ENCODE data around the gene KIF3A. TPM values are rescaled to one million over a fixed set of nuclear protein-coding genes. Genes with fewer than 3 reads are reported as not detected.

KIF3A gene
- total RNA-seq, 1 experiment from 2014 or later: 13.2 TPM

GRCh38 chr5:132779961-132780360 lies 42.6 kb upstream of the KIF3A start:
- no peaks in the 10 kb centered on the region for H3K9me3 ChIP-seq (ENCODE audit: control insufficient read depth, low read depth, low read length)
- no peak overlapping the region for H3K23ac ChIP-seq (ENCODE audit: insufficient read length, low read depth, low read length)
- H2BK15ac ChIP-seq (ENCODE audit: low read depth, low read length): no peak overlapping the region
- Mint-ChIP-seq H3K36me3 (ENCODE audit: insufficient read depth in 1 of 3, low read depth in 3 of 3) (no peaks in the 10 kb centered on the region), H3K9me3 (no peaks in the 10 kb centered on the region; a peak in 1 of 5 replicates), H3K4me3 (no peak overlapping the region), H3K27me3 (ENCODE audit: low read depth) (peaks cover 55% of the 10 kb centered on the region), H3K27ac (no peak overlapping the region), H3K4me1 (peaks cover 15 to 17% of the 10 kb centered on the region in 2 experiments)
- H2AFZ ChIP-seq (ENCODE audit: low read length): no peak overlapping the region
- H4K5ac ChIP-seq (ENCODE audit: insufficient read length, low read depth, low read length): no peak overlapping the region
- H3K4me1 ChIP-seq (ENCODE audit: insufficient read depth, low read length): peaks cover 6% of the 10 kb centered on the region; the same call in 1 of the 2 replicates
- H3K79me1 ChIP-seq (ENCODE audit: insufficient read depth, low read depth, low read length, poor library complexity, severe bottlenecking): peaks cover under 1% of the 10 kb centered on the region
- H2AK5ac ChIP-seq (ENCODE audit: insufficient read length, low read length): no peak overlapping the region
- no peak overlapping the region for H3K56ac ChIP-seq (ENCODE audit: insufficient read length, low read depth, low read length)
- H3K4me2 ChIP-seq (ENCODE audit: insufficient read depth, insufficient read length, low read length): no peak overlapping the region
- DNase-seq: peak; percentile 5
- H3K14ac ChIP-seq (ENCODE audit: insufficient read depth, low read length): no peak overlapping the region
- TF ChIP-seq CTCF (conservative IDR thresholded peaks at IDR 0.05): no peak
- H3K79me2 ChIP-seq (ENCODE audit: insufficient read depth, low read length): peaks cover 2% of the 10 kb centered on the region; the same call in 1 of the 2 replicates
- no peak overlapping the region for H3K18ac ChIP-seq (ENCODE audit: insufficient read length, low read depth, low read length)
- no peak overlapping the region for H2BK120ac ChIP-seq (ENCODE audit: low read depth, low read length, poor library complexity, severe bottlenecking)
- H3T11ph ChIP-seq (ENCODE audit: low read length): no peak overlapping the region
- H4K91ac ChIP-seq (ENCODE audit: insufficient read length, low read depth, low read length): no peak overlapping the region
- no peak overlapping the region for H2BK20ac ChIP-seq (ENCODE audit: low read depth, low read length, poor library complexity, severe bottlenecking)
- H3K27ac ChIP-seq (ENCODE audit: insufficient read length, low read depth, low read length): no peak overlapping the region
- H3K9ac ChIP-seq (ENCODE audit: extremely low read depth, insufficient read length, low read length): no peak overlapping the region
- no peak overlapping the region for H2BK5ac ChIP-seq (ENCODE audit: insufficient read length, low read length)
- no peak overlapping the region for H4K8ac ChIP-seq (replicated peaks; ENCODE audit: insufficient read length, low read depth, low read length)
- H3K27me3 ChIP-seq (ENCODE audit: insufficient read depth, low read length): peaks cover 16% of the 10 kb centered on the region; the same call in 1 of the 2 replicates
- no CpG with 5 or more reads among the region's 3 CpGs for WGBS (ENCODE audit: extremely low coverage, insufficient read length, low lambda C conversion rate)
- H3K4ac ChIP-seq (ENCODE audit: low read depth, low read length): no peak overlapping the region
- no peaks in the 10 kb centered on the region for H4K20me1 ChIP-seq (ENCODE audit: control insufficient read depth, insufficient read depth, insufficient read length)
- H2BK12ac ChIP-seq (ENCODE audit: insufficient read length, low read depth, low read length): no peak overlapping the region
- peaks cover 13% of the 10 kb centered on the region for H3K23me2 ChIP-seq (ENCODE audit: insufficient read length, low read depth, low read length, poor library complexity, severe bottlenecking)
